22Rv1 (cell line): ENCODE results near the gene KLK8.

ENCODE experiments used
- ZFX ChIP-seq: fragments of 450-650 bp; IDR thresholded peaks from 2 replicates; pipeline ENCODE4 v1.6.1; 2017; ENCODE audit warnings: antibody characterized with exemption, borderline replicate concordance
- TF ChIP-seq, protein P1 (sequence below): fragments of 450-650 bp; IDR thresholded peaks from 2 replicates; pipeline ENCODE4 v1.5.1; 2017; ENCODE audit warnings: mild to moderate bottlenecking

GRCh38 chr19:50972795-50973376, 28.5 kb downstream of the KLK8 start:
- TF ChIP-seq, protein P1, sequence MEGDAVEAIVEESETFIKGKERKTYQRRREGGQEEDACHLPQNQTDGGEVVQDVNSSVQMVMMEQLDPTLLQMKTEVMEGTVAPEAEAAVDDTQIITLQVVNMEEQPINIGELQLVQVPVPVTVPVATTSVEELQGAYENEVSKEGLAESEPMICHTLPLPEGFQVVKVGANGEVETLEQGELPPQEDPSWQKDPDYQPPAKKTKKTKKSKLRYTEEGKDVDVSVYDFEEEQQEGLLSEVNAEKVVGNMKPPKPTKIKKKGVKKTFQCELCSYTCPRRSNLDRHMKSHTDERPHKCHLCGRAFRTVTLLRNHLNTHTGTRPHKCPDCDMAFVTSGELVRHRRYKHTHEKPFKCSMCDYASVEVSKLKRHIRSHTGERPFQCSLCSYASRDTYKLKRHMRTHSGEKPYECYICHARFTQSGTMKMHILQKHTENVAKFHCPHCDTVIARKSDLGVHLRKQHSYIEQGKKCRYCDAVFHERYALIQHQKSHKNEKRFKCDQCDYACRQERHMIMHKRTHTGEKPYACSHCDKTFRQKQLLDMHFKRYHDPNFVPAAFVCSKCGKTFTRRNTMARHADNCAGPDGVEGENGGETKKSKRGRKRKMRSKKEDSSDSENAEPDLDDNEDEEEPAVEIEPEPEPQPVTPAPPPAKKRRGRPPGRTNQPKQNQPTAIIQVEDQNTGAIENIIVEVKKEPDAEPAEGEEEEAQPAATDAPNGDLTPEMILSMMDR, result no peak
- TF ChIP-seq ZFX, result no peak
